Measurements from ENCODE around the gene FASN.

The FASN gene

DNA sequence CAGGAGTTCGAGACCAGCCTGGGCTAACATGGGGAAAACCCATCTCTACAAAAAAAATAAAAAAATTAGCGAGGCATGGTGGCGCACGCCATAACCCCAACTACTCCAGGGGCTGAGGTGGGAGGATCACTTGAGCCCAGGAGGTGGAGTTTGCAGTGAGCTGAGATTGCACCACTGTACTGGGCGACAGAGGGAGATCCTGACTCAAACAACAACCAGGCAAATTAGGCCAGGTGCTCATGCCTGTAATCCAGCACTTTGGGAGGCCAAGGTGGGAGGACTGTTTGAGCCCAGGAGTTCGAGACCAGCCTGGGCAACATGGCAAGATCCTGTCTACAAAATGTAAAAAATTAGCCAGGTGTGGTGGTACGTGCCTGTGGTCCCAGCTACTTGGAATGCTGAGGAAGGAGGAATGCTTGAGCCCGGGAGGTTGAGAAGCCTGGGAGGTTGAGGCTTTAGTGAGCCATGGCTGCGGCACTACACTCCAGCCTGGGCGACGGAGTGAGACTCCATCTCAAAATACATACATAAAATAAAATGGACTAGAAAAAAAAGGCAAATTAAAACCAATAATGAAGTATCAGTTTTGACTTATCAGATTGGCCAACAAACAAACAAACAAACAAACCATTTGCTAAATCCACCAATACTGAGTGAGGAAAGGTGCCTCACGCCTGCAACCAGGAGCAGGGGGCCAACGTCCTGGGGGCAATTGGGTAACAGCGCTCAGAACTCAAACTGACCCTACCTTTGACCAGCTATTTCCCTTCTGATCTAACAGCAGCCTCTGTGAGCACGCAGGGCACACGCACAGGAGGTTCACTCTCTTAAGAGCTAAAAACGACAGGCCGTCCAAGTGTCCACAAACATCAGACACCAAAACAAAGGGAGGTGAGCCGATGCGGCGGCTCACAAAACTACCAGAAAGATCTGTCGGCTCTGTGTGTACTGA, 19.4 kb upstream of the FASN start:
- DNase-seq, result no peak

DNA sequence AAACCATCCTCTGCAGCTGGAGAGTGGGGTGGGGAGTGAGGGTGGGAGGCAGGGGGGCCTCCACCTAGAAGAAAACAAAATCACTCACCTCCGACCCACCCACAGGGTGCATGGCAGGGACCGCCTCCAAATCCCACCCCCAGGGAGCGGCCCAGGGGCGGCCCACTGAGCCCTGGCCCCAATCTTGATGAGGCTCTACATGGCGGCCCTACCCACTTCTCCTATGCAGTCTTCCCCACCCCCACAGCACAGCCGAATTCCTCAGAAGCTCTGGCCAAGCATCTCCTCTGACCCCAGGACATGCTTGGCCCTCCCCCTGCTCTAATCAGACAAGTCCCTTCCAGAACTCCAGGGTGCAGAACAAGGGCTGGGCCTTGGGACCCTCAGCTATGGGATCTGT, 18.2 kb upstream of the FASN start:
- no peak for DNase-seq

DNA sequence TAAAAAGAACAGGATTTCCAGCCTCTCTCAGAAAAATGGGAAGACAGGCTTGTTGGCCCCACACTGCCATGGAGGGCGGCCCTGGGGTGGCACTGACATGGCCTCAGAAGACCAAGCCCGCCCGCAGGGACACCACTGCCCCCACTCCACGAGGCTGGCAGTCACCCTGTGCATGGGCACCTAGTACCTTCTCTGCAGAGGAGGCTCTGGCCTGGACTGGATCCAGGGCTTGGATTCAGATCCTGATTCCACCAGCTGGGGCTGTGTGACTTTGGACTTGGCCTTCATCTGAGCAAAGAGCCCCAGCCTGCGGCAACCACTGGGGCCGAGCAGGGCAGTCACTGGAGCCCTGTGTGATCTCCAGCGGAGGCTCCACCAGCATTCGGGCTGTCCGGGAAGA, 16.8 kb upstream of the FASN start:
- DNase-seq, result no peak

DNA sequence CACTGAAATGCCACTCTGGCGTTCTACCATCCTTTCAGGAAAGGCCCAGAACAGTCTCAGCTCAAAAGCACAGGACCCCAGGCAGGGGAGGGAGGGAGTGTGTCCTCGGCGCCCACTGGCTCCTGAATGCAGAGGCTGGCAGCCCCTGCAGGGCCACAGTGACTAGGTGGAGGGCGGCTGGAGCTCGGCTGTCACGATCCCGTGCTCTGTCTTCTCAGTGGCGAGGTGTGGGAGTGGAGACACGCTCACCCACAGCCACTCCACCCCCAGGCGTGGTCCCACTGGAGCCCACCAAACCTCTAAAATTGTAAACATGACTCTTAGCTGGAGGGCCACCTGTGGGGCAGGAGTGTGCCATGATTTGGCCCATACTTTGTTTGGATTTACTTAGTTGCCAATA, 16.4 kb upstream of the FASN start:
- no peak for DNase-seq

DNA sequence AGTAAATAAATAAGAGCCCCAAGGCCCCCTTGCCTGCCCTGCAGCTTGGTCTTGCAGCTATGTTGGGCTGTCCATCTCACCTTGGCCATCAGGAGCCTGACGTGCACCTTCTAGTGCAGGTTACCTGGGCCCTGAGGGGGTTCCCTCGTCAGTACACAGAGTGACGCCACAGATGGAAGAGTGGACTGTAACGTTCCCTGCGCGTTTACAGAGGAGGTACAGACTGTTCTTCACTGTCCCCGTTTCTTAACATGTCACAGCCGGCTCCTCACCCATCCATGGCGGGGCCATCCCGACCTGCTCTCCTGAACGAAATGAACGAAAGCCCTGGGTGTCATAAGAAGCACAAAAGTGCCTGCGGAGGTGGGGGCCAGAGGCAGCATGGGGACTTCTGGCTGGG, 15.9 kb upstream of the FASN start:
- no peak for DNase-seq

DNA sequence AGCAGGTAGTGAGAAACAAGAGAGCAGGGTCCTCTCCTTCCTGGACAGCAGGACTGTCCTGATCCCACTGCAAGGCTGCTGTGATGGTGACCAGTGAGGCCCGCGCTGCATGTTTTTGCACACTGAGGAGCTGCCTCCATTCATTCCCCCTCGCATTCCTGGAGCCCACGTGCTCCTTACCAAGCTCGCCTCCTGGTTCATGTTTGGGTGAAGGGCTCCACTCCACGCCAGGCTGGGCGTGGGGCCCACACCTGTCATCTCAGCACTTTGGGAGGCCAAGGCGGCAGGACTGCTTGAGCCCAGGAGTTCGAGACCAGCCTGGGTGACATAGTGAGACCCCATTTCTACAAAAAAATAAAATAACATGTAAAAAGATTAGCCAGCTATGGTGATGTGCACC, 15.4 kb upstream of the FASN start:
- DNase-seq, result no peak

DNA sequence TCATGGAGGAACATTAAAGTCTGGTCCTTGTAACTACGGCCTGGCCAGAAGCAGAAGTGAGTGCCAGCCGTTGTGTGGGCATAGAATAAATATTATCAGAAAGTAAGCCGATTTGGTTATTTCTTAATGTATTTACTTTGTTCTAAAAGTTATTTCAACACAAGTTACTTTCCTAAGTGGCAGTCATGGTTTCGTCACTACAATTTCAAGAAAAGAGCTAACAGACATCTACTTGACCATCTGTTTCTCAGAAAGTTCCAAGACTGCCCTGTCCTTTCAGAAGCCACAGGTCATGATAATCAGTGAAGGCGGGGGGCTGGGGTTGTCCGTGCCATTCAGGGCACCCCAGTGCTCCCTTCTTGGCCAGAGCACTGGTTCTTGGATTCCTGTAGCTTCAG, 14.9 kb upstream of the FASN start:
- DNase-seq, result no peak

DNA sequence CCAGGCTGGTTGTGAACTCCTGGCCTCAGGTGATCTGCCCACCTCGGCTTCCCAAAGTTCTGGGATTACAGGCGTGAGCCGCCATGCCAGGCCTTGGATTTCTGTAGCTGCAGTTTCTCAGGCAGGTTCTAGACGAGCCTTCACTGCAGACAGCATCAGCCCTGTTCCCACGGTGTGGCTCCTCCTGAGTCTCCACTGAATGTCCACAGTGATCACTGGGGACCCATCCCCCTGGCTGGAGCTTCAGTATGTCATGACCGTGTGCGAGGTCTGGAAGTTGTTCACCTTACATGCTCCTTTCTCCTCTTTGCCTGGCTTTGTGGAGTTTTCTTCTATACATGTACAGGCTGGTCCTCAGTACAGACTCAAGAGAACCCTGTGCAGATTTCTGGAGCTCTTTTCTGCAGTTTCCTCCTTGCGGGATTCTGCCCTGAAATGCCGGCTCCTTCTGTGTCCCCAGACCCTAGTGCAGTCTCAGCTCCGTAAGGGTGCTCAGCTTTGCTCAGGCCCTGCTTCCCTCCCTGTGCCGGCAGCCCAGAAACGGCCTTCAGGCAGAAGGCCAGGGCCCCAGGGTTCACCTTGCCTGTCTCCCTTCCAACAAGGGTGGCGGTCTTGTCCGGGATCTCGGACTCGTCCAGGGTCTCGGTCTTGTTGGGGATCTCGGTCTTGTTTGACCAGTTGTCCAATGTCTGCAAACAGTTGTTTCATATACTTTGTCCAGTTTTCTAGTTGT, 14.3 kb upstream of the FASN start:
- no peak for DNase-seq

DNA sequence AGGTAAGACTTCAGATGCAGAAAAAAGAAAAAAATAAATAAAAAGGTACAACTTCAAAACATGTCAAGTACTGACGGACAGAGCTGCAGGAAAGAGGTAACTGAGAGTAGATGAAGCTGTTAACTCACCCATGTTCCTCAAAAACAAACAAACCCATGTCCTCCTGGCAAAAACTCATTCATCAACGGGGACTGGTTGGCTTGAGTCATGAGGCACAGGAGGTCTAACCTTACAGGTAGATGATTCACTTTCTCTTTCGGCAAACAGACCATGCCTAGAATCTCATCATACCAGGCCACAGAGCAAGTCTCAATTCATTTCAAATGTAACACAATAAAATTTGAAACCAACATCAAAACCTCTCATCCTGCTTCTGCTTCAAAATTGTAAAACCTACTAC, 12.3 kb upstream of the FASN start:
- no peak for DNase-seq

DNA sequence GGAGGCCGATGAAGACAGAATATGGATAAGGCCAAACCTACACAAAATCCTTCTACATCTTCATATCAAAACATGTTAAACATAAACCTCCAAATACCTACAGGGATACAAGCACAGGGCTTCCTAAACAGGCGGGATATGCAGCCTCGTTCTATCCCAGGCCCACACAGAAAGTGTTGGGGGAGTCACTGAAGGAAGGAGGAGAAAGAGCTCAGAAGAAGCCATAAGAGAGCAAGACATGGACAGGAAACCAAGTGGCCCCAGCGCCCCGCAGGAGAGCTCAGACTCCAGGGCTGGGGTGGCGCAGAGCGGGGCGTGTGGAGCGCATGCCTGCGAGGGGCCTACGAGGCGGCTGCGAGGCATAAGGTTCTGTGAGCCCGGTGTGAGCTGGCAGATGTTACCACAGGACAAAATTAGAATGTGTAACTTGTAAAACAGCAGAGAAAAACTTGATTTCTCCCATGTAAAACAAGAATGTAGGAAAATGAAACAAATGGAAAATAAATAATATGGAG, 11.0 kb upstream of the FASN start:
- DNase-seq, result no peak

DNA sequence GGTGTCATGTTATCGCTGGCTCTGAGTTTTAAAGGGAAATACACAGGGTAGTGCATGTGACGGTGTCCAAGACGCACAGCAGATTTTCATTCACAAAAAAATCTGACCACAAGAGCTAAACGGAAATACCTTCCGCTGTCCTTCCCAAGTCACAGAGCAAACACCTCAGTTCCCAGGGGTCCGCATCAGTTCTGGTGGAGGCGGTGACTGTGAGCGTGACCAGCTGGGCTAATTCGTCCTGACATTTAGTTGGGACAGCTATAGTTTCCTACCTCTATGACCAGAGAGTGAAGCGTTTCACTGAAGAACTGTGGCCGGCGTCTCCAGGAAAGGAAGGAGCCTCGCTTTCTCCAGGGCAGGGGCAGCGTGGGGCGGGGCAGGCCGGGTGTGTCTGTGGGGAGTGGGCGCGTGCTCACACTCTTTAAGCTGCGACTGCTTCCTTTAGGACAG, 10.5 kb upstream of the FASN start:
- DNase-seq, result no peak

DNA sequence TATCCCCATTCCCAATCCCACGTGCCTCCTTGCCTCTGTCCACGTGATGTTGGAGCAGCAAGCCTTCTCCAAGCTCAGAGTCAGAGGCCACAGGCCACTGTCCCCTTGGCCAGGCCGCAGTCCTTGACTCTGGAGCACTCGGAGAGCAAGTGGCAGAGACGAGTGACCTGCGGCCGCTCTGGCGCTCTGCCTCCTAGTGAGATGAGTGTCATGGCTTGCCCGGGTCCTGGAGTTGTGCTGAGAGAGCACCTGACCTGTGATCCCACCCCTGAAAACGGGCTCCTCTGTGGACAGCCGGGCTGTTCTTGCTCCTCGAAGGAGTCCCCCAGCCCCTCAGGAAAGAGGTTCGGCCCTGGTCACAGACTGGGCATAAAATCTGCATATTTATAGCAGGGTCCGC, 10.0 kb upstream of the FASN start:
- no peak for DNase-seq

DNA sequence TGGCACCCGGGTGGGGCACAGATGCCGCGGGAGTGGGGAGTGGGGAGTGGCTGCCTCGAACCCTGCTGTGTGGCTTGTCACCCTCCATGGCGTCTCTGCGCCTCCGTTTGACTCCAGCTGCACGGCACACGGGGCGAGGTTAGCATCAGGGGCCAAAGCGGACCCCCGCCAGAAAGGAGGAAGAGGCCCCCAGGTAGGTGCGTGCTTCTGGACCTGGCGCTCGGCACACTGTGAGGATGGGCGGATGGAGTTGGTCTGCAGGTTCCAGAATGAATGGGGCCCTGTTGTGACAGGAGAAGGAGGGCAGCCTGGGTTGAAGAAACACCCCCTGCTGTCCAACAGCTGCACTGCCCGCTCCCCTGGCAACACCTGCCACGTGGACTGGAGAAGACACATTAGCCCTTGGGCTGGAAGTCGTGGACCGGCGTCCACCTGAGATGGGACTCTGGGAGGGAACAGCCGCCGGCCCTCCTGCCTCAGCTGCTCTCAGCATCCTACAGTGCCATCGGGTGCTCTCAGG, 9.4 kb upstream of the FASN start:
- DNase-seq, result no peak

DNA sequence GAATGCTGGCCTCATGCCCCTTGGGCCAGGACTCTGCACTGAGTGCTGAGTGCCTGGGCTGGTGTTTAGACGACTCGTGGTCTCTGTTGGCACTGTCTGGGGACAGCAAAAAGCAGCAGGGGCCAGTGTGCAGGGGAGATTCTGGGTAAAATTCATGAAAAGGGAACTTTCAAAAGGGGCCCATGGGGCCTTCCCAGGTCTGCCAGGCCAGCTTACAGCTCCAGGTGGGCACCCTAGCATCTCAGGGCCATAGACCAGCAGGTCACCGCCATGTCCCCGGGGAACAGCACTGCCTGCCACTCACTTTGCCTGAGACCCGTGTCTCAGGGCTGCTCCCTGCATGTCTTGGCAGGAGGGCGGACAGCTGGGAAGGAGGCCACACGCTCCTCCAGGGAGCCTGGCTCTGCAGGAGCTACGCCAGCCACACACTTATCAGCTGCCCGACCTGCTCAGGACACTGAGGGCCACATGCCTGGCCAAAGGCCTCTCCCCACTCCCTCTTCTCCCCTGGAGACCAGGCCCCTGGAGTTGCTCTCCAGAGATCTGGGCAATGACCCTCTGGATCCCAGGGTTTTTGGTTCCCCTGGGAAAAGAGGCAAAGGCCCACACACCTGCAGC, 8.8 kb upstream of the FASN start:
- DNase-seq, result no peak

DNA sequence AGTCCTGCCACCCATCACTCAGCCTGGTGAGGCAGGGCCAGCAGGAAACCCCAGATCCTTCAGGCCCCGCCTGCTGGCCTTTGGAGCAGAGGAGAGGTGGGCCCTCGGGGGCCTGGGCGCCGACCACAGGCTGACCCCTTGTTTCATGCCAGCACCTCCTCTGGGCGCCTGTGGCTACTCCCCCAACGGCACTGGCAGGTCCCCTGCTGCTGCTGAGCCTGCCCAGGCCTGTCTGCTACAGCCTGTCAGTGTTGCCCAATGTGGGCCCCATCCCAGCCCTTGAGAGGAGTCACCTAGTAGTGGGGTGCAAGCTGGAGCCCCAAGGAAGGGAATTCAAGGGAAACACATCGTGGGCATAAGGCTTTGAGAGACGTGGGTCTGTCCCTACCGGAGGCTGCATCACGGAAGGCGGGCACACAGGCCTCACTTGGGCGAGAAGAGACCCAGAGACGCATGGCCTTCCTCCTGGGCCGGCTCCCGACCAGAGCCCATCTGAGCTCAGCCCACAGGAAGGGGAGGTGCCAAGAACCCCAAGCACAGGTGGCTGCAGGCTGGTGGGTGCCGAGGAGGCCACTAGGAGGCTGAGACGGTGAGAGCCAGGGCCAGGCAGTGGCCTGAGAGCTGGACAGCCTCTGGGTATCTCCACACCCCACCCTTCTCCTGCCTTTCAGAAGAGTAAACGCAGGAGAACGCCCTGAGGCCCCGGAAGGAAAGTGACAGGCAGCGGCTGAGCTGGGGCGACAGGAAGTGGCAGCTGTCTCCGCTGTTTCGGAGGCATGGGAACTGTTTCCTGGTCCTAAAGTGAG, 8.0 kb upstream of the FASN start:
- peak; percentile 38 for DNase-seq

DNA sequence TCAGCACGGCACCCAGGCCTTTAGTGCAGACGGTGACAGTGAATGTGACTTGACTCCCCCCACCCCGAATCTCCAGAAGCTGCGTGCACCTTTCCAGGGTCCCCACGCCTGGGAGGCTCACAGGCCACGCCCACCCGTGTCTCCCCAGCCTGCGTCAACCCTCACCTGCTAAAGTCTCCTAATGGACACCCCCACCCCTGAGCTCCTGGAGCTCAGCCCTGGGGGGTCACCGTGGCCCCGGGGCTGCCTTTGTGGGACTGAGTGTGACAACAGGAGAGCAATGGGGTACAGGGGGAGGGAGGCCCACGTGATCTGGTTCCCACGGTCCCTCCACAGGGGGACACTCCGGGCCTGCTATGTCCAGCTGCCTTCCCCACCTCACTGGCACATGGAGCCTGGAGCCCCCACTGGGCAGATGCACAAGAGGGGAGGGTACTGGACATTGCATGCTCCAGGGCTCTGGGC, 7.4 kb upstream of the FASN start:
- no peak for DNase-seq

DNA sequence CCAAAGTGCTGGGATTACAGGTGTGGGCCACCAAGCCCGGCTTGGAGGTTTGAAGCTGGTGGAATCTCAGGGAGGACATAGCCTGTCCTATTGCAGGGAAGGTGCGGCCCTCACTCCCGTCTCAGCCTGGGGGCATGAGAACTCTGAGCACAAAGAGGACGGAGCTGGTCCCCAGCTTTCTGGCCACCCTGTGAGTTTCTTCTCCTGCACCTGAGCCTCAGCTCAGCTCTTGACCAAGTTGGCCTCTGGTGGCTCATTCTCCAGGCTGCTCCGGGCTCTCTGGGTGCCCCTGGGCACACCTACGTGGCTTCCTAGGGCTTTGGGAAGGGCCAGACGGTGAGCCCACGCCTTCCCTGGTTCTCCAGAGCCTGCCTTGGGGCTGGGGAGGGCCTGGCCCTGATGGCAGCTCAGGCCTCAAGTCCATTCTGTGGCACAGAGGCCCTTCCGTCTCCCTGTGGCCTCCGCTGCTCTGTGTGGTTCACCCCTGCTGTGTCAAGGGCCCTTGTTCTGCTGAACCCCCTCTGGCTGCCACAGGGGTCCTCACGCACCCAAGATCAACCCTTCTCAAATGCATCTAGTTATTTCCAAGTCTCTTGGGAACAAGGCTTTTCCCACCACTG, 6.9 kb upstream of the FASN start:
- DNase-seq, result no peak

DNA sequence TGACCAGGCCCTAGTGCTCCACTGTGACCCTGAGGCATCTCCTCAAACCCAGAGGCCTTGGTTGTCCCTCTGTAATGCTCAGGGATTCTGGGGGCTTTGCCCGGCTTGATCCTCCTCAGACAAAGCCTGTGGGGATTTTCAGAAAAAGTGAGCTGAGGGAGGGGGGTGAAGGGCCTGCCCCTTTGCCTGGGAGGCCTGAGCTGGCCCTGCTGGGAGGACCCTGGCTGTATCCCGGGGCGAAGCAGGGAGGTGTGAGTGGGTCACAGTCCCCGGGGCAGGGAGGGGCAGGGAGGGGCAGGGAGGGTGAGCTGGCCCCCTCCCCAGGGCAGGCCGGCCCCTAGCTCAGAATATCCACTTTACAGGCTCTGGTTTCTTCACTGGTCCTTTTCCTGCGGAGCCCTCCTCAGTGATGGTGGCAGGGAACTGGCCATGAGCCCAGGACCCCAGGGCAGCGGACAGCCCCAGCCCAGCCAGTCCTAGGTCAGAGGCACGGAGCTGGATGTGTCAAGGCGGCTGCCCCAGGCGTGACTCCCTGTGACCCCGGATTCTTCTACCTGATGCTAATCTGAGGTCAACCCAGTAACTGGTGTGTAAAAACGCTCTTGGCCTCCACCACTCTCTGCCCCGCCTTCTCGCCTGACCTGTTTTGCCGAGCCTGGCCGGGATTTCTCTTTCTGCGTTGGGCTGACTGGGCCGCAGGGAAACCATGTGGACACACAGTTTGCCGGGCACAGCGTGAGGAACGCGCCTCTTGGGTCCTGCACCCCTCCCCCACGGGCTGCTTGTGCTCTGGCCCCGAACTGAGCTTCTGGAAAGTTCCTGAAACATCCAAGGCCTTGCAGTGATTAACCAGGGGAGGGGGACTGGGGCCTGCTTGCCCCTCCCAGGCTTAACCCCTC, 5.8 kb upstream of the FASN start:
- no peak for DNase-seq

DNA sequence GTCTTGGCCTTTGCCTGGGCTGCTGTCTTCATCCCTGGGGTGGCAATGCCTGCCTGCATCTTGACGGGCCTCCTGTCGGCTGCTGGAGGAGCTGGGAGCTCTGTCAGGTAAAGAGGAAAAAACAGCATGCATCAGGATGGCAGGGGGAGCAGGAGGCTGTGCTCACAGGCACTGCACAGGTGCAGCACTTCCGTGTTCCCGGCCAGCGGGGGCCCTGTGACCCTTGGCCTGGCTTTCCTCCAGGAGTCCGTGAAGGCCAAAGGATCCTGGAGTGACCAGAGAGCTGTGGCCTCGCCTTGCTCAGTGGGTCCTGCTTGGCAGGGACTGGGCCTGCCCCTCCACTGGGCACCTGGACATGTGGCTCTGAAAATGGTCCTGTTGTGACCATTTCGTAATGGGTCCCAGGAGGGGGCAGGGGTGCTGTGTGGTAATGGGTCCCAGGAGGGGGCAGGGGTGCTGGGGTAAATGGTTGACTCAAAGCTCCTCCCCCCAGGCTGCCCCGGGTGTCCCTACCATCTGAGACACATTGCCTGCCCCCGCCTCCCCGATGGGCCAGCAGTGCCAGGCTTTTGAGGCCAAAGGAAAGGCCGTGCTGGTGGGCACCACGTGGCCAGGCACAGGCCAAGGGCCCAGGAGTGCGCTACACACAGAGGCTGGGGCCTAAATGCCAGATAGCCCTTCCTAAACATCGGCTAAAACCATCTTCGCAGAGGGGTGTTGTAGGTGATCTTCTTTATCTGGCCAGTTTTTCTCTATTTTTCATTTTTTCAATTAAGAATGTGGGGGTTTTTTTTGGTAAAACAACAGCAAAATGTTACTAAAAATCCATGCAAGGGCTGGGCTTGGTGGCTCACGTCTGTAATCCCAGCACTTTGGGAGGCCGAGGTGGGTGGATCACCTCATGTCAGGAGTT, 4.0 kb upstream of the FASN start:
- no peak for DNase-seq

DNA sequence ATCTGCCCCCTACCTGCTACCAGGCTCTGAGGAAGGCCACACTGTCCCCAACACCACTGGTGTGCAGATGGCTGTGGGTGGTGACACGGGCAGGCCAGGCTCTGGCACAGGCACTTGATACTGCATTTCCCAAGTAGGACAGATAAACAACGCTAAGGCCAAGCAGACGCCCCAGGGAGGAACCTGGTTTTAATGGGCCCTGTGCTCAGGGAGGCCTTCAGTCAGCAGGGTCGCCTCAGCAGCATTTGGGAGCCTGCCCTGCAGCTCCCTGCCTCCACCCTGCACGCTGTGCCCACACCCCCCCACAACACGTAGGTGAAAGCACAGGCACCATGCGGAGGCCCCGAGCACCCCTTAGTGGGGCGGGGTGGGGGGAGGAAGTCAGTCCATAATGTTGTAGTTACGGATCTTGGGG, 3.3 kb upstream of the FASN start:
- no peak for DNase-seq

Data from T-helper 9 cell (primary cell).